ENCODE data around the gene UBE2J2.

DNA sequence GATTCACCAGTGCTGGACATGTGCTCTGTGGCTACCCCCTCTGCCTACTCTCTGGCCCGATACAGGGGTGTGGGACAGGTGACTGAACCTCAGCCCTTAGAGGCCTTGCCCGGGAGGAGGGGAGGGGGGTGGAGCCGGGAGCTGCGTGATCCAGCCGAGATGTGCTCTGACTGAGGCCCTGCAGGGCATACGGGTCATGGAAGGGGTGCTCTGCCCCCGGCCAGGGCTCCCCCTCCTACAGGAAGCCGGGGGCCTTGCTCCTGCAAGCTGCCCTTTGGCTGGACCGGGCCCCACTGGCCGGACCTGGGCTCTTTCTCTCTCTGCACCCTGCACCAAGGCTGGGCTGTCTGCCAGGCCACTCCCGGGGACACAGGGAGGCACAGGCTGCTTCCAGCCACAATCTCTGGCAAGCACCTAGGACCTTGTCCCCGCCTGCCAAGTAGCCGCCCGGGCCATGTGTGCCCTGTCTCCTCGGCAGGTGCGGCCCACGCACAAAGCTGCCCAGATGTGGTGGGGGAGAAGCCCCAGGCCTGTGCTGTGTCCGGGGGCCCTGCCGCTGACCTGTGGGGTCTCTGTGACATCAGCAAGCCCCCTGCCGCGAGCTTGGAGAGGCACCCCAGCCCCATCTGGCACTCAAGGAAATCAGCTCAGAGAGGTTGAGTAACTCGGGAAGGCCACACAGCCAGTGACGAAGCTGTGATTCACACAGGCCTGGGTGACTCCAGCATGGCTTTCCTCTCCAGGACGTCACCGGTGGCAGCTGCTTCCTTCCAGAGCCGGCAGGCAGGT lies 8.1 kb upstream of the UBE2J2 start:
- TF ChIP-seq, protein P1, sequence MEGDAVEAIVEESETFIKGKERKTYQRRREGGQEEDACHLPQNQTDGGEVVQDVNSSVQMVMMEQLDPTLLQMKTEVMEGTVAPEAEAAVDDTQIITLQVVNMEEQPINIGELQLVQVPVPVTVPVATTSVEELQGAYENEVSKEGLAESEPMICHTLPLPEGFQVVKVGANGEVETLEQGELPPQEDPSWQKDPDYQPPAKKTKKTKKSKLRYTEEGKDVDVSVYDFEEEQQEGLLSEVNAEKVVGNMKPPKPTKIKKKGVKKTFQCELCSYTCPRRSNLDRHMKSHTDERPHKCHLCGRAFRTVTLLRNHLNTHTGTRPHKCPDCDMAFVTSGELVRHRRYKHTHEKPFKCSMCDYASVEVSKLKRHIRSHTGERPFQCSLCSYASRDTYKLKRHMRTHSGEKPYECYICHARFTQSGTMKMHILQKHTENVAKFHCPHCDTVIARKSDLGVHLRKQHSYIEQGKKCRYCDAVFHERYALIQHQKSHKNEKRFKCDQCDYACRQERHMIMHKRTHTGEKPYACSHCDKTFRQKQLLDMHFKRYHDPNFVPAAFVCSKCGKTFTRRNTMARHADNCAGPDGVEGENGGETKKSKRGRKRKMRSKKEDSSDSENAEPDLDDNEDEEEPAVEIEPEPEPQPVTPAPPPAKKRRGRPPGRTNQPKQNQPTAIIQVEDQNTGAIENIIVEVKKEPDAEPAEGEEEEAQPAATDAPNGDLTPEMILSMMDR (IDR thresholded peaks at IDR 0.05): no peak
- no peak for TF ChIP-seq POLR2A (IDR thresholded peaks at IDR 0.05)
